HFFc6 (cell line): Measurements from ENCODE around the gene GTF2H3. TPM values are rescaled to one million over a fixed set of nuclear protein-coding genes. Genes with fewer than 3 reads are reported as not detected.

Experiments used
- DNase-seq: peaks from one replicate; pipeline ENCODE4 v3.0.0-alpha.2; 2018
- H3K27ac Mint-ChIP-seq: 2 replicates; pipeline ENCODE4 v1.8.0; 2020; ENCODE audit warnings: mild to moderate bottlenecking, mixed read lengths
- H3K27me3 Mint-ChIP-seq: 2 replicates; pipeline ENCODE4 v1.8.0; 2021; ENCODE audit warnings: mild to moderate bottlenecking, moderate library complexity, mixed read lengths; ENCODE audit not compliant: insufficient read depth
- H3K36me3 Mint-ChIP-seq: 2 replicates; pipeline ENCODE4 v1.8.0; 2021; ENCODE audit warnings: low read depth, mixed read lengths
- H3K4me1 Mint-ChIP-seq: 2 replicates; pipeline ENCODE4 v1.8.0; 2020; ENCODE audit warnings: low read depth, mixed read lengths
- H3K4me3 Mint-ChIP-seq: 2 replicates; pipeline ENCODE4 v1.8.0; 2020; ENCODE audit warnings: mild to moderate bottlenecking, moderate library complexity, mixed read lengths
- H3K9me3 Mint-ChIP-seq: 2 replicates; pipeline ENCODE4 v1.8.0; 2020; ENCODE audit warnings: mild to moderate bottlenecking, mixed read lengths
- CTCF ChIP-seq: fragments of 200-600 bp; sonication (generic); IDR thresholded peaks from 2 replicates; pipeline ENCODE4 v1.5.0; 2021; ENCODE audit warnings: antibody characterized with exemption, mild to moderate bottlenecking
- total RNA-seq, 6 experiments: library from RNA; stranded (reverse); fragmentation: NEBNext Ultra II Directional; extraction: Animal tissue kit (Norgen Biotek cat#: 25700); gene quantifications; 2 replicates in 1 of 6; 3 replicates in 5 of 6; pipeline ENCODE4 v1.2.3, GENCODE V29; 2021

GTF2H3 gene
- total RNA-seq, 6 experiments from 2014 or later: 34.9 to 47.5 (median 43.0) TPM

- Mint-ChIP-seq H3K27ac (no peak overlapping the region), H3K4me3 (no peak overlapping the region), H3K27me3 (peaks cover 2% of the 10 kb centered on the region), H3K9me3 (no peaks in the 10 kb centered on the region), H3K36me3 (peaks cover 13% of the 10 kb centered on the region), H3K4me1 (peaks cover 14% of the 10 kb centered on the region; the same call in 1 of the 2 replicates)
- DNase-seq: no peak
- TF ChIP-seq CTCF: no peak
Observed at GRCh38 chr12:123707466-123707865, 73.8 kb downstream of the GTF2H3 start.

Other genes starting within 250 kb of the GTF2H3 start
- 10 to 100 TPM; 52.2 to 64.0 (median 61.3) TPM for gene KMT5A, start 249.7 kb upstream of the GTF2H3 start, total RNA-seq
- gene RILPL2, start 197.1 kb upstream of the GTF2H3 start, total RNA-seq: 1 to 10 TPM; 4.4 to 6.0 (median 5.5) TPM
- 10 to 100 TPM; 13.0 to 20.0 (median 14.8) TPM for gene SNRNP35, start 175.7 kb upstream of the GTF2H3 start, total RNA-seq
- gene RILPL1, start 100.1 kb upstream of the GTF2H3 start, total RNA-seq: 10 to 100 TPM; 15.2 to 18.9 (median 16.9) TPM
- gene TMED2, start 49.3 kb upstream of the GTF2H3 start, total RNA-seq: 100 to 1,000 TPM; 383 to 448 (median 405) TPM
- gene DDX55, start 31.7 kb upstream of the GTF2H3 start, total RNA-seq: 10 to 100 TPM; 13.4 to 18.4 (median 14.3) TPM
- 10 to 100 TPM; 48.7 to 51.9 (median 50.3) TPM for gene EIF2B1, start 143 bp upstream of the GTF2H3 start, total RNA-seq
- gene TCTN2, start 37.3 kb downstream of the GTF2H3 start, total RNA-seq: 10 to 100 TPM in 1 of 6 experiments, 1 to 10 TPM in 5; 6.5 to 11.2 (median 9.5) TPM
- gene ATP6V0A2, start 78.5 kb downstream of the GTF2H3 start, total RNA-seq: 10 to 100 TPM; 14.0 to 16.8 (median 15.6) TPM
- gene DNAH10, start 128.5 kb downstream of the GTF2H3 start, total RNA-seq: 1 to 10 TPM in 1 of 6 experiments, under 1 TPM in 5; 0.19 to 1.1 (median 0.64) TPM